GM12892 (cell line): ENCODE measurements around the gene NAA60.

Experiments used
- DNase-seq: peaks from one replicate; pipeline ENCODE4 v3.0.0; 2011; ENCODE audit not compliant: insufficient read length
- FAIRE-seq: peaks from 2 replicates; lab custom pipeline; 2011; peaks lifted over from hg19 to GRCh38; lab: Jason Lieb, UNC
- POLR2A ChIP-seq: IDR thresholded peaks from 2 replicates; pipeline ENCODE4 v1.6.1; 2011; ENCODE audit warnings: low read depth, low read length, control low read depth
- POLR2AphosphoS5 ChIP-seq: IDR thresholded peaks from 2 replicates; pipeline ENCODE4 v1.6.1; 2011; ENCODE audit warnings: low read depth, low read length, control low read depth
- TAF1 ChIP-seq: IDR thresholded peaks from 2 replicates; pipeline ENCODE4 v1.6.1; 2011; ENCODE audit warnings: low read depth, mild to moderate bottlenecking, control low read depth, low read length, borderline replicate concordance

NAA60 gene

DNA sequence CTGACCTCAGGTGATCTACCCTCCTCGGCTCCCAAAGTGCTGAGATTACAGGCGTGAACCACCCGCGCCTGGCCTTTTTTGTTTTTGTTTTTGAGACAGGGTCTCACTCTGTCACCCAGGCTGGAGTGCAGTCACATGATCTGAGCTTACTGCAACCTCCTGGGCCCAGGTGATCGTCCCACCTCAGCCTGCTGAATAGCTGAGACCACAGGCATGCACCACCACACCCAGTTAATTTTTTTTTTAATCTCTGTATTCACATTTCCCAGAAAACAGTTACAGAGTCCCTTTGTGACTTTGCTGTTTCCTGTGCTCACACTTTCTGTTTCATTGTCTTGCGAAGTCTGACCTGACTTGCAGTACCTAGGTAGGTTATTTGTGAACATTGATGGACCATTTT lies 60.0 kb downstream of the NAA60 start:
- FAIRE-seq (no peak), DNase-seq (no peak)
- TF ChIP-seq POLR2A: no peak

DNA sequence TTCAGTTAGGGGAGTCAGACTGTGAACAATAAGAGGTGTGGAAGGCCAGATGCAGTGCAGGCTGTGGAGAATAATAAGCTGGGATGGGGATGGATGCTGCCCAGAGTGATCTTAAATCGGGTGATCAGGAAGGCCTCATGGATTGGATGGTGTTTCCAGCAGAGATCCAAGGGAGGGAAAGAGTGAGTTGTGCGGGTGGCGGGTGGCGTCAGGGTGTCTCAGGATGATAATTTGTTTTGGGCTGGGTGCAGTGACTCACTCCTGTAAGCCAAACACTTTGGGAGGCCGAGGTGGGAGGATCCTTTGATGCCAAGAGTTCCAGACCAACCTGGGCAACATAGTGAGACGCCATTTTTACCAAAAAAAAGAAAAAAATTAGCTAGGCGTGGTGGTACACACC lies 65.3 kb downstream of the NAA60 start:
- no peak for FAIRE-seq
- TF ChIP-seq POLR2A (no peak), TAF1 (no peak), POLR2AphosphoS5 (no peak)
- DNase-seq: no peak

DNA sequence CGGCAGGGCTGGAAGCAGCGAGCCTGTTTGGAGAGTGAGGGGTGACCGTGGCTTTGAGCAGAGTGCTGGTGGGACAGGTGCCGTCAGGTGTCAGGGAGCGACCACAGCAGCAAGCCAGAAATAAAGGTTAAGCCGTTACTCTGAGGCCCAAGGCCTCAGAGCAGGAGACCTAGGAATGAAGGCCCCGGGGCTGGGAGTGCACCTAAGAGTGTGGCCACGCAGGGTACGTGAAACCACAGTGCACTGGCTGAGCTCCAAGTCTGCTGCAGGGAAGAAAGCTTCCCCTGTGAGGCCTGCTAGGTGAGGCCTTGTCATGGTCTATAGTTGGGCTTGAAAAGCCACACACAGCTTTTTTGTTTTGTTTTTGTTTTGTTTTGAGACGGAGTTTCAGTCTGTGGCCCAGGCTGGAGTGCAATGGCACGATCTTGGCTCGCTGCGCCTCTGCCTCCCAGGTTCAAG lies 66.0 kb downstream of the NAA60 start:
- DNase-seq (no peak), FAIRE-seq (no peak)
- no peak for TF ChIP-seq POLR2AphosphoS5
- TF ChIP-seq TAF1: no peak
- no peak for TF ChIP-seq POLR2A

DNA sequence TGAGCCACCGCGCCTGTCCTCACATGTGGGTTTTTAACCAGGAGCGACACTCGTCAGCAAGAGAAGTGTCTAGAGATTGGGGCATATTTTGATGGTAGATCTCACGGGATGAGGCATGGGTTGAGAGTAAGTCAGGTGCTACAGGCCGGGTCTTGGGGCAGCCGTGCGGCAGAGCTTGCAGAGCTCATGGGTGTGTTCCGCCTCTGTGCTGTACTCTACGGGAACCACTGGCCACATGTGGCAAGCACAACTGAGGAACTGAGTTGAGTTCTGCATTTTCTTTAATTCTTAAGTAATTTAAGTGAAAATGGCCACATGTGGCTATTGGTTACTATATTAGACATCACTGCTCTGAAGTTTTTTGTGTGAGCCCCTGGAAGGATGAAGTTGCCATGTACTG lies 66.9 kb downstream of the NAA60 start:
- FAIRE-seq: no peak
- TF ChIP-seq POLR2AphosphoS5 (no peak), POLR2A (no peak), TAF1 (no peak)
- DNase-seq: no peak

- no peak for TF ChIP-seq POLR2AphosphoS5
- no peak for TF ChIP-seq TAF1
- TF ChIP-seq POLR2A: no peak
- FAIRE-seq (no peak), DNase-seq (no peak)
Observed at GRCh38 chr16:3511286-3512180, 68.1 kb downstream of the NAA60 start.

- TF ChIP-seq POLR2AphosphoS5: no peak
Observed at GRCh38 chr16:3513892-3514583, 70.6 kb downstream of the NAA60 start.

GRCh38 chr16:3514621-3515020 lies 71.1 kb downstream of the NAA60 start:
- DNase-seq (no peak), FAIRE-seq (no peak)
- TF ChIP-seq POLR2A (no peak), TAF1 (no peak), POLR2AphosphoS5 (no peak)

More at GRCh38 chr16:3513892-3514583, 70.6 kb downstream of the NAA60 start:
- FAIRE-seq (no peak), DNase-seq (no peak)

DNA sequence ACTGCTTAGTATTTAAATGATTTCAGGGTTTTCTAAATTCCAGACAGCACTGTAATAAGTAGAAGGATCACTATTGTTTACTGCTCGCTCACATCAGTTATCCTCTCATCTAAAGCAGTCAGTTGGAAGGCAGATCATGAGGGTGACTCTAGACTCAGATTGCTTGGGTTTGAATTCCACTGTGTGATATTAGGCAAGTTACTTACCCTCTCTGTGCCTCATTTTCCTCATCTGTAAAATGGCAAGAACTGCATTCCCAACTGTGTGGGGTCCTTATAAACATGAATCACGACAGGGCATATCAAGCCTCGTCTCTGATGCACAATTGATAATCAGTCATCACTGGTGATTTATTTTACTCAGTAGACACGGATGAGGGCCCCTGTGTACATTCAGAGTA lies 72.4 kb downstream of the NAA60 start:
- no peak for TF ChIP-seq TAF1
- no peak for TF ChIP-seq POLR2AphosphoS5
- TF ChIP-seq POLR2A: no peak
- FAIRE-seq (no peak), DNase-seq (no peak)

GRCh38 chr16:3518292-3518985 lies 75.0 kb downstream of the NAA60 start:
- FAIRE-seq: no peak

GRCh38 chr16:3518986-3519348 lies 75.5 kb downstream of the NAA60 start:
- TF ChIP-seq POLR2A (no peak), TAF1 (no peak), POLR2AphosphoS5 (no peak)
- no peak for FAIRE-seq
- no peak for DNase-seq

More at GRCh38 chr16:3518292-3518985, 75.0 kb downstream of the NAA60 start:
- no peak for DNase-seq
- TF ChIP-seq POLR2AphosphoS5 (no peak), POLR2A (no peak), TAF1 (no peak)

DNA sequence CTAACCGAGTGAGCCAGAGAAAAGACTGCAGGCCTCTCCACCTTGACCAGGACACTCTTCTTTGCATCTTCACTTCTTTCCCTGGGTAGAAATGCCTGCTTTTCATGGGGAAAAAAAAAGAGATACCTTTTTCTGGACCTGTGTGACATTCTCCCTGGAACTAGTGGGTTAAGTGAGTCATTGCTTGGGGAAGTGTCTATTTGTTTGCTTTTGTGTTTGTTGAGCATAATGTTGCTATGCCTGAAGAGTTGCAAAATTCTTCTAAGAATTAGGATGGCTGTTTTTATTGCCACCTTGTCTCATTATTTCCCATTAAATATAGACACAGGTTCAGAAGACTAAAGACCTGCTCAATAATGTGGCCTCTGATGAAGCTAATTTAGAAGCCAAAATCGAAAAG lies 76.1 kb downstream of the NAA60 start:
- FAIRE-seq (no peak), DNase-seq (no peak)
- TF ChIP-seq POLR2AphosphoS5 (no peak), POLR2A (no peak), TAF1 (no peak)

- no peak for DNase-seq
- TF ChIP-seq POLR2AphosphoS5: no peak
- TF ChIP-seq TAF1: no peak
- no peak for TF ChIP-seq POLR2A
- no peak for FAIRE-seq
Observed at GRCh38 chr16:3520413-3520812, 76.9 kb downstream of the NAA60 start.

- no peak for FAIRE-seq
- no peak for TF ChIP-seq POLR2A
- no peak for TF ChIP-seq POLR2AphosphoS5
- TF ChIP-seq TAF1: no peak
- DNase-seq: no peak
Observed at GRCh38 chr16:3520841-3521240, 77.4 kb downstream of the NAA60 start.
